ENCODE measurements around the gene PLA2G2C.

DNA sequence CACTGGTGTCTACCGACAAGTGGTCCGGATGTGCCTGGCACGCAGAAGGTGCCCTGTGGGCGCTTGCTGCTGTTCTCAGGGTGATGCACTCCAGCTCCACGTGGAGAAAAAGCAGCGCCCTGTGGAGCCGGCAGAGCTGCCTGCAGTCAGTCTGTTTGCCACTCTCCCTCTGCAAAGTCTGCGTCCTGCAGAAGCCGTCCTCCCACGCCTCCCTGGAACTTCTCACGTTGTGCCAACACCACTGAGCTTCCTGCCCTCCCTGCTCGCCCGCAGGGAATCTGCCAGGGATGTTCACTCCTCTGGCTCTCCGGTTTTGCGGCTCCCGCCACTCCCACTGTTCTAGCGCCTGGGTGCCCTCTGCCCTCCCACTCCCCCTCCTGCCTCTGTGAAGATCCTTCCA lies 20.3 kb downstream of the PLA2G2C start:
- no peak for TF ChIP-seq POLR2AphosphoS5 (IDR thresholded peaks at IDR 0.05)
- TF ChIP-seq, protein P1, sequence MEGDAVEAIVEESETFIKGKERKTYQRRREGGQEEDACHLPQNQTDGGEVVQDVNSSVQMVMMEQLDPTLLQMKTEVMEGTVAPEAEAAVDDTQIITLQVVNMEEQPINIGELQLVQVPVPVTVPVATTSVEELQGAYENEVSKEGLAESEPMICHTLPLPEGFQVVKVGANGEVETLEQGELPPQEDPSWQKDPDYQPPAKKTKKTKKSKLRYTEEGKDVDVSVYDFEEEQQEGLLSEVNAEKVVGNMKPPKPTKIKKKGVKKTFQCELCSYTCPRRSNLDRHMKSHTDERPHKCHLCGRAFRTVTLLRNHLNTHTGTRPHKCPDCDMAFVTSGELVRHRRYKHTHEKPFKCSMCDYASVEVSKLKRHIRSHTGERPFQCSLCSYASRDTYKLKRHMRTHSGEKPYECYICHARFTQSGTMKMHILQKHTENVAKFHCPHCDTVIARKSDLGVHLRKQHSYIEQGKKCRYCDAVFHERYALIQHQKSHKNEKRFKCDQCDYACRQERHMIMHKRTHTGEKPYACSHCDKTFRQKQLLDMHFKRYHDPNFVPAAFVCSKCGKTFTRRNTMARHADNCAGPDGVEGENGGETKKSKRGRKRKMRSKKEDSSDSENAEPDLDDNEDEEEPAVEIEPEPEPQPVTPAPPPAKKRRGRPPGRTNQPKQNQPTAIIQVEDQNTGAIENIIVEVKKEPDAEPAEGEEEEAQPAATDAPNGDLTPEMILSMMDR (IDR thresholded peaks at IDR 0.05): no peak
- TF ChIP-seq POLR2A (IDR thresholded peaks at IDR 0.05): no peak
- TF ChIP-seq EP300 (IDR thresholded peaks at IDR 0.05): no peak
